ENCODE results near the gene TRIM66.

DNA sequence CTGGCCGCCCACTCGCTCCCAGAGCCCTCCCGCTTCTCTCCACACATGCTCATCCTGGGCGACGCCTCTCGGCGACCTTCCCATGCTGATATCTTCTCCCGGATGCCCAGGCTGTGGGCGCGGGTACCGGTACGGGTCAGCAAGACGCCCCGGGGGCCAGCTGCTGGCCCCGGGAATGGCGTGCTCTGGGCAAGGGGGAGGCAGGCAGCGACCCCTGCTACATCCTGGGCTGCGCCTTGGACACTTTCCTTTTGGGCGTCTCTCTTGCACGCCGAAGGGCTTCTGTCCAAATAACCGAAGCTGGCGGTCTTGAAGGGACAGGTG is 48.2 kb upstream of the TRIM66 start:
- no peak for TF ChIP-seq CTCF (IDR thresholded peaks at IDR 0.05)
- no peak for TF ChIP-seq POLR2A (IDR thresholded peaks at IDR 0.05)

Data from body of pancreas (tissue), 4 donors.